ENCODE results near the gene PACSIN1.

DNA sequence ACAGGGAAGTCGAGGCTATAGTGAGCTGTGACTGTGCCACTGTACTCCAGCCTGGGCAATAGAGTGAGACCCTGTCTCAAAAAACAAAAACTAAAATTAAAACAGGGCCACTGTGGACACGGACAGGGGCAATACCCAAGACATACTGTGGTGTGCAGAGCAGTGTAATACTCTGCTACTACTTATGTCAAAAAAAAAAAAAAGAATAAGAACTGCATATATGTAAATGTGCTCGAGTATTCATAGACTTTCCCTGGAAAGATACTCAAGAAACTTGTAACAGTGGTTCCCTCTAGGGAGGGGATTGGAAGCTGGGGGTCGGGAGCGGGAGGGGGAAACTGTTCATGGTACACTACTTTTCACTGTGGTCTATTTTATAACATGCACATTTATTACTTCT lies 74.3 kb downstream of the PACSIN1 start:
- TF ChIP-seq MXI1 (conservative IDR thresholded peaks at IDR 0.05; ENCODE audit: poor library complexity, severe bottlenecking): no peak
- TF ChIP-seq POLR2AphosphoS5 (IDR thresholded peaks at IDR 0.05): no peak
- TF ChIP-seq, protein P1, sequence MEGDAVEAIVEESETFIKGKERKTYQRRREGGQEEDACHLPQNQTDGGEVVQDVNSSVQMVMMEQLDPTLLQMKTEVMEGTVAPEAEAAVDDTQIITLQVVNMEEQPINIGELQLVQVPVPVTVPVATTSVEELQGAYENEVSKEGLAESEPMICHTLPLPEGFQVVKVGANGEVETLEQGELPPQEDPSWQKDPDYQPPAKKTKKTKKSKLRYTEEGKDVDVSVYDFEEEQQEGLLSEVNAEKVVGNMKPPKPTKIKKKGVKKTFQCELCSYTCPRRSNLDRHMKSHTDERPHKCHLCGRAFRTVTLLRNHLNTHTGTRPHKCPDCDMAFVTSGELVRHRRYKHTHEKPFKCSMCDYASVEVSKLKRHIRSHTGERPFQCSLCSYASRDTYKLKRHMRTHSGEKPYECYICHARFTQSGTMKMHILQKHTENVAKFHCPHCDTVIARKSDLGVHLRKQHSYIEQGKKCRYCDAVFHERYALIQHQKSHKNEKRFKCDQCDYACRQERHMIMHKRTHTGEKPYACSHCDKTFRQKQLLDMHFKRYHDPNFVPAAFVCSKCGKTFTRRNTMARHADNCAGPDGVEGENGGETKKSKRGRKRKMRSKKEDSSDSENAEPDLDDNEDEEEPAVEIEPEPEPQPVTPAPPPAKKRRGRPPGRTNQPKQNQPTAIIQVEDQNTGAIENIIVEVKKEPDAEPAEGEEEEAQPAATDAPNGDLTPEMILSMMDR (IDR thresholded peaks at IDR 0.05; ENCODE audit: poor library complexity, severe bottlenecking): no peak
- no peak for TF ChIP-seq EZH2 (IDR thresholded peaks at IDR 0.05; ENCODE audit: borderline replicate concordance, insufficient read depth, low read length, poor library complexity, severe bottlenecking)
- TF ChIP-seq EP300 (conservative IDR thresholded peaks at IDR 0.05; ENCODE audit: poor library complexity, severe bottlenecking): no peak
